HepG2 (cell line): Measurements from ENCODE around the gene EFS. TPM values are rescaled to one million over a fixed set of nuclear protein-coding genes. Genes with fewer than 3 reads are reported as not detected.

Source experiments
- CBX1 ChIP-seq: IDR thresholded peaks from one replicate; pipeline ENCODE4 v1.6.1; 2016; ENCODE audit warnings: antibody characterized with exemption, low read depth
- CREM ChIP-seq, 2 experiments: sonication (generic) in 1 of 2; formaldehyde crosslinking in 1 of 2; IDR thresholded peaks; 2 replicates each; pipeline versions ENCODE4 v1.4.0 to v1.6.1; 2016 to 2020; ENCODE audit warnings: antibody characterized with exemption in 1 of 2, mild to moderate bottlenecking in 1 of 2, missing genetic modification reagents in 1 of 2
- GABPA ChIP-seq, 2 experiments: IDR thresholded peaks; 2 replicates each; pipeline ENCODE4 v1.6.1; 2011 to 2016; ENCODE audit warnings: low read depth in 2 of 2, low read length in 1 of 2, missing biosample characterization in 1 of 2, missing genetic modification characterization in 1 of 2
- HDAC6 ChIP-seq: fragments of 200-600 bp; sonication (generic); IDR thresholded peaks from 2 replicates; pipeline ENCODE4 v1.7.0; 2017; ENCODE audit warnings: mild to moderate bottlenecking, antibody characterized with exemption, low read length, low read depth
- HMGA1 ChIP-seq: sonication (generic); formaldehyde crosslinking; conservative IDR thresholded peaks from 2 replicates; pipeline ENCODE4 v1.4.0; 2020; ENCODE audit warnings: missing genetic modification reagents
- HNRNPH1 ChIP-seq: fragments of 200-400 bp; formaldehyde crosslinking; optimal IDR thresholded peaks from 2 replicates; pipeline ENCODE3; 2017; ENCODE audit warnings: mild to moderate bottlenecking, low read depth, low read length
- JUND ChIP-seq: sonication (generic); formaldehyde crosslinking; IDR thresholded peaks from 2 replicates; pipeline ENCODE4 v1.8.0; 2022; ENCODE audit warnings: mild to moderate bottlenecking, missing genetic modification reagents
- KLF12 ChIP-seq: sonication (generic); formaldehyde crosslinking; IDR thresholded peaks from 2 replicates; pipeline ENCODE4 v1.4.0; 2020; ENCODE audit warnings: missing genetic modification reagents, borderline replicate concordance
- SCMH1 ChIP-seq: sonication (generic); formaldehyde crosslinking; IDR thresholded peaks from 2 replicates; pipeline ENCODE4 v1.9.0; 2021; ENCODE audit warnings: missing genetic modification reagents, mild to moderate bottlenecking, borderline replicate concordance
- STAG1 ChIP-seq: sonication (generic); formaldehyde crosslinking; IDR thresholded peaks from 2 replicates; pipeline ENCODE4 v1.4.0; 2020; ENCODE audit warnings: missing genetic modification reagents
- ZBTB42 ChIP-seq: sonication (generic); formaldehyde crosslinking; IDR thresholded peaks from 2 replicates; pipeline ENCODE4 v1.5.0; 2020; ENCODE audit warnings: mild to moderate bottlenecking, missing genetic modification reagents
- ZFP36L2 ChIP-seq: sonication (generic); formaldehyde crosslinking; IDR thresholded peaks from 2 replicates; pipeline ENCODE4 v1.4.0; 2020; ENCODE audit warnings: missing genetic modification reagents
- ZNF292 ChIP-seq: sonication (generic); formaldehyde crosslinking; IDR thresholded peaks from 2 replicates; pipeline ENCODE4 v1.8.1; 2022; ENCODE audit warnings: mild to moderate bottlenecking, low read depth, missing genetic modification reagents, borderline replicate concordance
- ZNF562 ChIP-seq: sonication (generic); formaldehyde crosslinking; IDR thresholded peaks from 2 replicates; pipeline ENCODE4 v1.8.0; 2022; ENCODE audit warnings: missing genetic modification reagents, borderline replicate concordance
- polyA plus RNA-seq, 8 experiments: library from polyadenylated mRNA; depleted of rRNA in 3 of 8; stranded (reverse) in 7 of 8; unstranded in 1 of 8; fragments of >200 nt; fragmentation: Illumina TruSeq in 4 of 8; extraction: Trizol in 4 of 8; gene quantifications; 2 replicates each; pipeline versions ENCODE4 v1.2.1 to v1.2.3, GENCODE V29; 2011 to 2016; ENCODE audit warnings: low read depth in 4 of 8, missing spikeins in 1 of 8, mixed read lengths in 1 of 8; ENCODE audit not compliant: insufficient read depth in 1 of 8
- total RNA-seq, 5 experiments: library from RNA; depleted of rRNA; stranded (reverse); fragments of >200 nt; fragmentation: Illumina TruSeq; extraction: Trizol; gene quantifications; 2 replicates each; pipeline ENCODE4 v1.2.3, GENCODE V29; 2016; ENCODE audit warnings: low read depth in 1 of 5
- TF ChIP-seq, protein P1 (sequence below): sonication (generic); formaldehyde crosslinking; IDR thresholded peaks from 2 replicates; pipeline ENCODE4 v1.4.0; 2020; ENCODE audit warnings: missing genetic modification reagents
- TF ChIP-seq, protein P2 (sequence below): sonication (generic); formaldehyde crosslinking; IDR thresholded peaks from 2 replicates; pipeline ENCODE4; 2020; ENCODE audit warnings: missing genetic modification reagents, mild to moderate bottlenecking, borderline replicate concordance
- TF ChIP-seq, protein P3 (sequence below), 2 experiments: sonication (generic) in 1 of 2; formaldehyde crosslinking in 1 of 2; IDR thresholded peaks; 2 replicates each; pipeline versions ENCODE4 v1.5.1 to v1.6.1; 2011 to 2020; ENCODE audit warnings: borderline replicate concordance in 1 of 2, low read depth in 1 of 2, low read length in 1 of 2, mild to moderate bottlenecking in 1 of 2, missing genetic modification reagents in 1 of 2, moderate library complexity in 1 of 2

Gene EFS
- total and polyA plus RNA-seq, 2 of the 13 experiments (the other 11 are each of a cell fraction or from before 2014, with no cell fraction given) = not detected

DNA sequence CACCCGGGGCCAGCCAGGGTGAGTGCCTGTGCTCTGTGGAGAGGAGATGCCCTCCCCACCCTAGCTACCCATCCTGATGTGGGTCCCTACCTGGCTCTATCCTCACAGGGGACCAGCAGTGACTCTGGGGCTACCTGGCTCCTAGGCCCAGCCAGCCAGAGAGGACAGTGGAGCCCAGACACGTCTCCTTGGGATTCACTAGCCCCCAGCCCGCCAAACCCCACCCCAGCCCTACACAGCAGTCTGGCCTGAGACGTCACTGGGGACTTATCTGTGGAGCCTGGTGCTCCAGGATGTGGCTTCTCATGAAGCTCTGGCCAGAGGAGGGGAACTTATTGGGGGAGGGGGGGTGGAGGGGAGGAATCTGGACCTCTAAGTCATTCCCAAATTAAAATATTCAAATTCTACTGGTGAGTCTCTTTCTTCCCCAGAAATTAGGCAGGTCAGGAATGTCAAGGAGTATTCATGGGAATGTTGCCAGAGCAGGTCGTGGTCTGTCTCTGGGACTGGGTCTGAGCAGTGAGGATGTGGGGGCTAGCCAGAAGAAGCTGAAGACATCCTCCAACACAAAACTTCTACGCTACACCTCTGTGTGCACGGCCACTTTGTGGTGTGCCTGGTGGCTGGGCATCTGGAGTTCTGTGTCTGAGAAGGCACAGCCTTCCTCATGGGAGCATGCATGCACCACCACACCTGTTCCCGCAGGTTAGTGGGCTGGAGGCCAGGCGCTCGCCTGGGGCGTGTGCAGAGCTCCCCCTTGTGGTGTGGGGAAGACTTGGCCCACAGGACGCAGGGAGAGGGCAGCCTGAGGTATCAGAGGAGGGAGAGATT lies 14.6 kb upstream of the EFS start (continued):
- TF ChIP-seq CBX1 (peak; percentile 38), STAG1 (CRISPR knock-in tag) (peak; percentile 99), JUND (CRISPR knock-in tag) (no peak; the same call in 1 of the 2 replicates), ZFP36L2 (CRISPR knock-in tag) (no peak), SCMH1 (CRISPR knock-in tag) (no peak), HMGA1 (CRISPR knock-in tag) (no peak), ZNF562 (CRISPR knock-in tag) (no peak), CREM (IDR thresholded peaks at IDR 0.05) (no peak), CREM (CRISPR knock-in tag; IDR thresholded peaks at IDR 0.05) (0 out of 2 replicates have a peak, but pooled peaks have one; percentile 10), HNRNPH1 (no peak), GABPA (IDR thresholded peaks at IDR 0.05; ENCODE audit: low read depth, low read length) (no peak), GABPA (CRISPR knock-in tag; IDR thresholded peaks at IDR 0.05; ENCODE audit: low read depth) (no peak), ZNF292 (CRISPR knock-in tag) (no peak), HDAC6 (no peak), ZBTB42 (CRISPR knock-in tag) (no peak), KLF12 (CRISPR knock-in tag) (no peak)
- TF ChIP-seq, protein P1, sequence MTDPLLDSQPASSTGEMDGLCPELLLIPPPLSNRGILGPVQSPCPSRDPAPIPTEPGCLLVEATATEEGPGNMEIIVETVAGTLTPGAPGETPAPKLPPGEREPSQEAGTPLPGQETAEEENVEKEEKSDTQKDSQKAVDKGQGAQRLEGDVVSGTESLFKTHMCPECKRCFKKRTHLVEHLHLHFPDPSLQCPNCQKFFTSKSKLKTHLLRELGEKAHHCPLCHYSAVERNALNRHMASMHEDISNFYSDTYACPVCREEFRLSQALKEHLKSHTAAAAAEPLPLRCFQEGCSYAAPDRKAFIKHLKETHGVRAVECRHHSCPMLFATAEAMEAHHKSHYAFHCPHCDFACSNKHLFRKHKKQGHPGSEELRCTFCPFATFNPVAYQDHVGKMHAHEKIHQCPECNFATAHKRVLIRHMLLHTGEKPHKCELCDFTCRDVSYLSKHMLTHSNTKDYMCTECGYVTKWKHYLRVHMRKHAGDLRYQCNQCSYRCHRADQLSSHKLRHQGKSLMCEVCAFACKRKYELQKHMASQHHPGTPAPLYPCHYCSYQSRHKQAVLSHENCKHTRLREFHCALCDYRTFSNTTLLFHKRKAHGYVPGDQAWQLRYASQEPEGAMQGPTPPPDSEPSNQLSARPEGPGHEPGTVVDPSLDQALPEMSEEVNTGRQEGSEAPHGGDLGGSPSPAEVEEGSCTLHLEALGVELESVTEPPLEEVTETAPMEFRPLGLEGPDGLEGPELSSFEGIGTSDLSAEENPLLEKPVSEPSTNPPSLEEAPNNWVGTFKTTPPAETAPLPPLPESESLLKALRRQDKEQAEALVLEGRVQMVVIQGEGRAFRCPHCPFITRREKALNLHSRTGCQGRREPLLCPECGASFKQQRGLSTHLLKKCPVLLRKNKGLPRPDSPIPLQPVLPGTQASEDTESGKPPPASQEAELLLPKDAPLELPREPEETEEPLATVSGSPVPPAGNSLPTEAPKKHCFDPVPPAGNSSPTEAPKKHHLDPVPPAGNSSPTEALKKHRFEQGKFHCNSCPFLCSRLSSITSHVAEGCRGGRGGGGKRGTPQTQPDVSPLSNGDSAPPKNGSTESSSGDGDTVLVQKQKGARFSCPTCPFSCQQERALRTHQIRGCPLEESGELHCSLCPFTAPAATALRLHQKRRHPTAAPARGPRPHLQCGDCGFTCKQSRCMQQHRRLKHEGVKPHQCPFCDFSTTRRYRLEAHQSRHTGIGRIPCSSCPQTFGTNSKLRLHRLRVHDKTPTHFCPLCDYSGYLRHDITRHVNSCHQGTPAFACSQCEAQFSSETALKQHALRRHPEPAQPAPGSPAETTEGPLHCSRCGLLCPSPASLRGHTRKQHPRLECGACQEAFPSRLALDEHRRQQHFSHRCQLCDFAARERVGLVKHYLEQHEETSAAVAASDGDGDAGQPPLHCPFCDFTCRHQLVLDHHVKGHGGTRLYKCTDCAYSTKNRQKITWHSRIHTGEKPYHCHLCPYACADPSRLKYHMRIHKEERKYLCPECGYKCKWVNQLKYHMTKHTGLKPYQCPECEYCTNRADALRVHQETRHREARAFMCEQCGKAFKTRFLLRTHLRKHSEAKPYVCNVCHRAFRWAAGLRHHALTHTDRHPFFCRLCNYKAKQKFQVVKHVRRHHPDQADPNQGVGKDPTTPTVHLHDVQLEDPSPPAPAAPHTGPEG = no peak
- TF ChIP-seq, protein P2, sequence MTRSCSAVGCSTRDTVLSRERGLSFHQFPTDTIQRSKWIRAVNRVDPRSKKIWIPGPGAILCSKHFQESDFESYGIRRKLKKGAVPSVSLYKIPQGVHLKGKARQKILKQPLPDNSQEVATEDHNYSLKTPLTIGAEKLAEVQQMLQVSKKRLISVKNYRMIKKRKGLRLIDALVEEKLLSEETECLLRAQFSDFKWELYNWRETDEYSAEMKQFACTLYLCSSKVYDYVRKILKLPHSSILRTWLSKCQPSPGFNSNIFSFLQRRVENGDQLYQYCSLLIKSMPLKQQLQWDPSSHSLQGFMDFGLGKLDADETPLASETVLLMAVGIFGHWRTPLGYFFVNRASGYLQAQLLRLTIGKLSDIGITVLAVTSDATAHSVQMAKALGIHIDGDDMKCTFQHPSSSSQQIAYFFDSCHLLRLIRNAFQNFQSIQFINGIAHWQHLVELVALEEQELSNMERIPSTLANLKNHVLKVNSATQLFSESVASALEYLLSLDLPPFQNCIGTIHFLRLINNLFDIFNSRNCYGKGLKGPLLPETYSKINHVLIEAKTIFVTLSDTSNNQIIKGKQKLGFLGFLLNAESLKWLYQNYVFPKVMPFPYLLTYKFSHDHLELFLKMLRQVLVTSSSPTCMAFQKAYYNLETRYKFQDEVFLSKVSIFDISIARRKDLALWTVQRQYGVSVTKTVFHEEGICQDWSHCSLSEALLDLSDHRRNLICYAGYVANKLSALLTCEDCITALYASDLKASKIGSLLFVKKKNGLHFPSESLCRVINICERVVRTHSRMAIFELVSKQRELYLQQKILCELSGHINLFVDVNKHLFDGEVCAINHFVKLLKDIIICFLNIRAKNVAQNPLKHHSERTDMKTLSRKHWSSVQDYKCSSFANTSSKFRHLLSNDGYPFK (CRISPR knock-in tag) = no peak; the same call in none of the 2 replicates
- TF ChIP-seq, protein P3, sequence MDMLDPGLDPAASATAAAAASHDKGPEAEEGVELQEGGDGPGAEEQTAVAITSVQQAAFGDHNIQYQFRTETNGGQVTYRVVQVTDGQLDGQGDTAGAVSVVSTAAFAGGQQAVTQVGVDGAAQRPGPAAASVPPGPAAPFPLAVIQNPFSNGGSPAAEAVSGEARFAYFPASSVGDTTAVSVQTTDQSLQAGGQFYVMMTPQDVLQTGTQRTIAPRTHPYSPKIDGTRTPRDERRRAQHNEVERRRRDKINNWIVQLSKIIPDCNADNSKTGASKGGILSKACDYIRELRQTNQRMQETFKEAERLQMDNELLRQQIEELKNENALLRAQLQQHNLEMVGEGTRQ (IDR thresholded peaks at IDR 0.05; ENCODE audit: low read depth, low read length) = no peak
- TF ChIP-seq, protein P3 (CRISPR knock-in tag; IDR thresholded peaks at IDR 0.05; ENCODE audit: borderline replicate concordance) = no peak
